Stimulated activated naive B cell treated with anti-CD40 and anti-IgM and Interleukin-4, amounts not matched to agents 10 μg/mL and 1 μg/mL and 100 μg/mL, for 72 hours (primary cell): ENCODE data around the gene LSM10.

ENCODE experiments used
- ATAC-seq, 2 donors: fragments of 150-1000 bp; cut with Tn5 transposase; replicated peaks; 2 replicates each; pipeline ENCODE4 v1.10.0; 2021; ENCODE audit warnings: moderate library complexity in 1 of 2
- DNase-seq: peaks from one replicate; pipeline ENCODE4 v3.0.0; 2021
- H3K27ac Mint-ChIP-seq: one replicate; pipeline ENCODE4 v1.8.0; 2022; ENCODE audit warnings: mild to moderate bottlenecking, mixed read lengths
- H3K27me3 Mint-ChIP-seq, 2 donors: one replicate each; pipeline ENCODE4 v1.8.0; 2022; ENCODE audit warnings: mixed read lengths in 2 of 2
- H3K36me3 Mint-ChIP-seq, 2 donors: one replicate each; pipeline ENCODE4 v1.8.0; 2022; ENCODE audit warnings: mixed read lengths in 2 of 2, mild to moderate bottlenecking in 1 of 2
- H3K4me1 Mint-ChIP-seq, 2 donors: one replicate each; pipeline ENCODE4 v1.8.0; 2022; ENCODE audit warnings: mixed read lengths in 2 of 2, mild to moderate bottlenecking in 1 of 2
- H3K4me3 Mint-ChIP-seq, 2 donors: one replicate each; pipeline ENCODE4 v1.8.0; 2022; ENCODE audit warnings: mild to moderate bottlenecking in 2 of 2, mixed read lengths in 2 of 2, moderate library complexity in 1 of 2
- H3K9me3 Mint-ChIP-seq, 2 donors: one replicate each; pipeline ENCODE4 v1.8.0; 2022; ENCODE audit warnings: mixed read lengths in 2 of 2, mild to moderate bottlenecking in 1 of 2

Gene LSM10

GRCh38 chr1:36343651-36344394 is 53.9 kb downstream of the LSM10 start:
- Mint-ChIP-seq H3K4me1 (peaks cover under 1 to 14% of the 10 kb centered on the region in 2 donors), H3K4me3 (no peak overlapping the region), H3K9me3 (no peaks in the 10 kb centered on the region), H3K27ac (no peak overlapping the region), H3K27me3 (no peaks in the 10 kb centered on the region), H3K36me3 (peaks cover 48 to 58% of the 10 kb centered on the region in 2 donors)
- ATAC-seq (no peak), DNase-seq (no peak)
